GM18867 (cell line): ENCODE data around the gene DSTYK.
A peak's percentile ranks its signal among the peaks of the same experiment; 100 is the strongest.

Experiments used
- ATAC-seq: cut with Tn5 transposase; IDR thresholded peaks from one replicate; pipeline ENCODE4 v1.9.1; 2021; ENCODE audit warnings: mild to moderate bottlenecking, moderate library complexity; ENCODE audit not compliant: unreplicated experiment

The DSTYK gene

DNA sequence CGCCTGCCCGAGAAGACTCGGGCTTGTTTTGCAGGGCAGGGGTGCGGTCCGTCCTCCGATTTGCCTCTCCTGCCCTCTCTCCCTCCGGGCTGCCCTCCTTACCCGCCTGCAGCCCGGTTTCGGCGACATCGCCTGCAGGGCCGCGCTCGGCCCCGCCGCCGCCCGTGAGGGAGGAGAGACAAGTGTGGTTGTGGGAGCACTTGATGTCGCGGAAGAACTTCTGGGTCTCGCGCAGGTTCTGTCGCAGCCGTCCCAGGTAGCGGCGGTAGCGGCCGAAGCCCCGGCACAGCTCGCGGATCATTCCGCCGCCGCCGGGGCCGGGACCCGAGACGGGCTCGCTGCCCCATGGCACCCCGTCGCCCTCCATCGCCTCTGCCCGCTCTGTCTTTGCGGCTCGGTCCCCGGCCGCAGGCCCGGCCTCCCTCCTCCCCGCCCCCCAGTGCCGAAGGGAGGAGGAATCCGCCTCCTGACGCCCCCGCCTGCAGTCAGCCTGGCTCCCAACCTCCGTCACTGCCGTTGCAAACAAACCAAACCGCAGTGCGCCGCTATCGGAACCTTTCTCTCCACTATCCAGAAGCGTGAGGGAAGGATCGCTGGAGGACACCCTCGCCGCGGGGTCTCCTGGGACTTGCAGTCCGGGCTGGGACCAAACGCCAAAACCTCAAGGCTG lies at the start of gene DSTYK:
Gene DSTYK (minus strand): TSS at position 534 of the 670 bp plus-strand sequence. CDS start 167 bp downstream, at position 367.
- peak; percentile 85 for ATAC-seq

GRCh38 chr1:205259998-205260397 lies 48.5 kb upstream of the DSTYK start:
- no peak for ATAC-seq

GRCh38 chr1:205259324-205259832 lies 47.9 kb upstream of the DSTYK start:
- no peak for ATAC-seq

- no peak for ATAC-seq
These were observed 47.2 kb upstream of the DSTYK start for GRCh38 chr1:205258719-205259118.

DNA sequence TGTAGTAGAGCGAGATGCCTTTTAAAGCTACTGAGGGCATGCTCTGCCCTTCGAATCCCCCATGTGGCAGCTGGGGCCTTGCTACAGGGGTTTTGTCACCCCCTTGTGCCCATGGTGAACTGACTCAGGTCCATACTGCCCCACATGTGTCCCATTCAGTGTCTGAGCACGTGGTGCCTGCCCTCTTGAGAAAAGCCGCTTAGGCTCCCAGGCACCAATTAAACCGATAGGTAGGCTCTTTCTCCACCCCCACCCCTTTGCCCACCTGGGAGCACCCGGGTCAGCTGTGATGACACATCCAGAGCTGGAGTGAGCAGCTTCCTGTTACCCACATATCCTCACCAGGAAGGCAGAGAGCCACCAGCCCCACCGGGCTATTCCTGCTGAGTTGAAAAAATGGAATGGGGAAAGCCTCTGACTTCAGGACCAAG lies 46.8 kb upstream of the DSTYK start:
- no peak for ATAC-seq

DNA sequence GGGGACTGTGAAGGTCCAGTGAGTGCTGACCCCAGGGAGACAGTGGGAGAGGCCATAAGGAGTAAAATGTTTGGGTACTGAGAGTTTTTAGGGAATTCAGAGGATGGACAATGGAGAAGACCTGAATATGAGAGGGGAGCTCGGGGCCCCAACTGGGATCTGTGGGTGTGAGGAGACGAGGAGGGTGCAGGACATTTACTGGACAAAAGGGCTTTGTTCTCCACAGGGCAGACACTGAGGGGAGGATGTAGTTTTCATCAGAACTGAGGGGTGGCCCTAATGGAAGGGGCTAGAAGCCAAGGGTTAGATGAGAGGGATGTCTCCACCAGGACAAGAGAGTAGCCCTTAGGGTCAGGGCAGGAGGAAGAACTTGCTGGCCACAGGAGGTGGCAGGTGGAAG lies 46.2 kb upstream of the DSTYK start:
- no peak for ATAC-seq

DNA sequence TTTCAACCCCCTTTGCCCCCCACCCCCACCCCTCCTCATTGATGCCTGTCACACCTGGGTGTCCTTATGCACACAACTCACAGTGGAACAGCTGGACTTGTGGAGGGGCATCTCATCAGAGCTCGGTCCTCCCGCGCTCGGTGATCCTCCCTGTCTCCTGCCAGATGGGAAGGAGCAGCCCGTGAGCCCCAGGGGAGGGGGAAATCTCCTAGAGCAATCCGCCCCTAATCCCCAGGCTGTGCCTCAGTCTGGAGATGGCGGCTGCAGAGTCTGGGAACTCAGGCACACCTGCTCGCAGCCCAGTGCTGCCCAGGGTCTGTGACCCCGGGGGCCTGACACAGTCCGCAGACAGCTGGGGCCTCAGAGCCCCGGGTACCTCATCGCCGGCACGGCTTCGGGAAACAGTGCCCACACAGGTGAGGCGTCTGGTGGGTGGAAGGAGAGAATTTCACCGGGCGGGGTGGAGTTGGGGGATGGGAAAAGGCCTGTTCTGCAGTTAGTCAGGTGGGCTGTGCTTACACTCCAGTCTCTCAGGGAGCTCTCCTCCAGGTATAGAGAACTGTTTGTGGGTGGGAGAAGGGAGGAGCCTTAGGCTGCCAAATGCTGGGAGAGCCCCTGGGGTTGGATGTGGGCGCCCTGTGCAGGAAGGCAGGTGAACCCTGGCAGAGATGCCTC lies 45.6 kb upstream of the DSTYK start:
- no peak for ATAC-seq

DNA sequence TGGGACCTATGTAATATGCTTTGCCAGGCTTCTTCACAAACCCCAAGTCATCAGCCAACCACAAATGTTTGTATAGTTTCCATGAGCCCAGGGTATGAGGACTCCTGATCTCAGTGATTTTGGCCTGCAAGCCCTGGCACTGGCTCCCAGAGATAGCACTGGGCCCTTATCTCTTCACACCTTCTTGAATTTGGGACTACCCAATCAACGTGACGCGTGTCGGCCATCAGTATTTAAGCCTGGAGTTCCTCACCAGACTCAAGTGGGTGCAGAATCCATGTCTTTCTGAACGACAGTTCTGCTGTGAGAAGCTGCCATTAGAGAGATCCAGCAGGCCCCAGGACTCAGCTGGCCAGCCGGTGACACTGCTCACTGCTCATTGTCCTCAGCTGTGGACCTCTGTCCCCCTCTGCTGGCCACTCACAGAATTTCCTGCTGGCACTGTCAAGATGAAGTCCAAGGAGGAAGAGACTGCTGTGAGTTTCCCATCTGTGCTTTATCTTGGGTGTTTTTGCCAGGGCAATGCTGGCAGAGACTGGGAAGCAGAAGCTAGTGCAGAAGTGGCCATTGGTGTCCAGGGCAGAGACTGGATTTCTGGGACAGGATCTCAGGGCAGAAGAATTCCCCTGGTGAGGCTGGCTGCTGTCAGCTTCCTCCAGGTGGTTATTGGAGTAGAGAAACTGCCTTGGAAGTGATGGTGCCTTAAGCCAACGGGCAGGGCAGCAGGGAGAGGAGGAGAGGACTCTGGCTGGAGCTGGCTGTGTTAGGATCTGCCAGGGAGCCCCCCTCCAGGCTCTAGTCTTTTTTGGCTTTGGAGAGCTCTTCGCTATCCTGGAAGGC lies 44.7 kb upstream of the DSTYK start:
- ATAC-seq, result peak; percentile 68

GRCh38 chr1:205251576-205251975 lies 40.1 kb upstream of the DSTYK start:
- no peak for ATAC-seq

- ATAC-seq, result no peak
These were observed 39.2 kb upstream of the DSTYK start for GRCh38 chr1:205250699-205251098.

DNA sequence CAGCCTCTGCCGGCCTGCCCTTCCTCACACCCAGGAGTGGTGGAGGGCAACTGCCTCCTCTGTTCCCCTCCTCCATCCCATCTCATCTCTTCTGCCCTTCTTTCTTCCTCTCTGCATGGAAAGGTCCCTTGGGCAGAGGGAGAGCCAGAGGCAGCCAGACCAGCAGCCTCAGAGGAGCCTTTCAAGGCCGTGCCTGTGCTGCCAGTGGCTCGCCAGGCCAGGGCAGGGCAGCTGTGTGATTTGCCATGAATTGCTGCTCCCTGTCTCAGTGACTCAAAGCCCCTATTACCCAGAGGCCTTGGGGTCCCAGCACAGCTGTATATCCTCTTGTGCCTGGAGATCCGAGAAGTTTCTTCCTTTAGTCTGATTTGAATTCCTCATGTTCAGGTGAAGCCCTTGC lies 38.1 kb upstream of the DSTYK start:
- no peak for ATAC-seq

- no peak for ATAC-seq
These were observed 37.5 kb upstream of the DSTYK start for GRCh38 chr1:205248793-205249601.

- no peak for ATAC-seq
These were observed 35.8 kb upstream of the DSTYK start for GRCh38 chr1:205247130-205247921.

- no peak for ATAC-seq
These were observed 35.0 kb upstream of the DSTYK start for GRCh38 chr1:205246351-205247119.

DNA sequence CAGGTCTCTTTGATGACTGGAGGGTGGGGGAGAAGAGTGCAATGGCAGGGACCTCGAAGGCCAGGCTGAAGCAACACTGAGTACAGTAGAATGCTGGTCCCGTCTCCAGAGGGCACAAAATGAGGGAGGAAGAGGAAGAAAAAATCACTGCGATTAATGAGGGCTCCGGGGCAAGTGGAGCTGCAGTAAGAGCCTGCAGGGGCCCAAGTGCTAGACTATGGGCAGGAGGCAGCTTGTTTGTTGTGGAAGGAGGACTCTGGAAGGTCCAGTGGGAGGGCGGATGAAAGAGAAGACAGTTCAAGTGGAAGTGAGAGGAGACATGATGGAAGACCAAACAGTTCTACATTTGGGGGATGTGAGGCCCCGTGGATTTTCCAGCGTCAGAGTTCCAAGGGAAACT lies 33.6 kb upstream of the DSTYK start:
- no peak for ATAC-seq

- no peak for ATAC-seq
These were observed 32.9 kb upstream of the DSTYK start for GRCh38 chr1:205244384-205244783.

DNA sequence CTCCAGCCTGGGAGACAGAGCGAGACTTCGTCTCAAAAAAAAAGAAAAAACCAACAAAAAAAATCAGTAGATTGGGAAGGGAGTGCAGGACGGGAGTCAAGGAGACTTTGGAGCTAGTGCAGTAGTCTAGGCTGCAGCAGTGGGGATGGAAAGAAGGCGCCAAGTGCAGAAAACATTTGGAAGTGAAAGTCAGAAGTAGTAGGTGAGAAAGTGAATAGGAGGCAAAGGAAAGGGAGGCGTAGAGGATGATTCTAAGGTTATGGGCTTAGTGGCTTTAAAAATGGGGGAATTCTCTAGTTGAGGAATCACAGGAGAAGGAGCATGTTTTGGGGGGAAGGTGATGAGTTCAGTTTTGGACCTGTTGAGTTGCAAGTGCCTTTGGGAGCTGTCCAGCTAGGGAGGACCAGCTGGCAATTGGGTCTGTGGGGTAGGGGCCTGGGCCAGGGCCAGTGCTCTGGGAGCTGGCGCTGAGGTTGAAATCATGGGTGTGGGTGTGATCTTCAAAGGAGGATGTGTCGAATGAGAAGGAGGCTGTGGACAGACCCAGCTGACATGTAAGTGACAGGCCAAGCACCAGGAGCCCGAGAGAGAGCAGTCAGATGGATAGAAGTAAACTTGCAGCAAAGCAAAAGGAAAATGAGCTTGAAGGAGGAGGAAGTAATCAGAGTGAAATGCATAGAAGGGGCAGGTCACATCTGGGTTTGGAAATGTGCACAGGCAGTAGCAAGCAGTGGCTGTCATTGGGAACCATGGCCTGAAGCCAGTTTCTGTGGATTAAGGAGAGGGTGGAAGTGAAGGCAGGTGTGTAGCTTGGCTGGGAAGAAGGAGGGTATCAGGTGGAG lies 32.1 kb upstream of the DSTYK start:
- no peak for ATAC-seq

DNA sequence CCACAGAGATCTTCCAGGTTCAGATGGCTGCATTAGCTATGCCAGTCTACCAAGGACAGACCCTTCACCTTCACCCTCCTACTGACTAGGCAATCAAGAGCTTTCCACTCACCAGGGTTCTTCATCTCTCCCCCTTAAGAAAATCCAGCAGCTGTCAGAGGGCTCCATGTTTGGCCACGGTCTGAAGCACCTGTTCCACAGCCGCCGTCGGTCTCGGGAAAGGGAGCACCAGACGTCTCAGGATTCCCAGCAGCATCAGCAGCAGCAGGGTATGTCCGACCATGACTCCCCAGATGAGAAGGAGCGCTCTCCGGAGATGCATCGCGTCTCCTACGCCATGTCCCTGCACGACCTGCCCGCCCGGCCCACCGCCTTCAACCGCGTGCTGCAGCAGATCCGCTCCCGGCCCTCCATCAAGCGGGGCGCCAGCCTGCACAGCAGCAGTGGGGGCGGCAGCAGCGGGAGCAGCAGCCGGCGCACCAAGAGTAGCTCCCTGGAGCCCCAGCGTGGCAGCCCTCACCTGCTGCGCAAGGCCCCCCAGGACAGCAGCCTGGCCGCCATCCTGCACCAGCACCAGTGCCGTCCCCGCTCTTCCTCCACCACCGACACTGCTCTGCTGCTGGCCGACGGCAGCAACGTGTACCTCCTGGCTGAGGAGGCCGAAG lies 30.0 kb upstream of the DSTYK start:
- ATAC-seq, result no peak
